ENCODE data around the gene FMNL2.

GRCh38 chr2:152513029-152513428 lies 178.1 kb downstream of the FMNL2 start:
- TF ChIP-seq EZH2 (IDR thresholded peaks at IDR 0.05) (no peak), POLR2AphosphoS5 (IDR thresholded peaks at IDR 0.05; ENCODE audit: borderline replicate concordance, low read depth, low read length) (no peak), FOXP2 (optimal IDR thresholded peaks at IDR 0.05; ENCODE audit: control extremely low read depth, extremely low read length, insufficient read depth) (no peak)
